EL (cell line): ENCODE data around the gene SLC15A5.

Experiments used
- DNase-seq: peaks from one replicate; pipeline ENCODE4 v3.0.0-alpha.2; 2016

Gene SLC15A5

GRCh38 chr12:16277585-16277984 is at the start of gene SLC15A5:
Gene SLC15A5, minus strand, starts transcription at chr12:16277685. Its CDS starts 0 bp downstream, at chr12:16277685.
- DNase-seq = no peak

GRCh38 chr12:16325426-16325825 is 47.9 kb upstream of the SLC15A5 start:
- no peak for DNase-seq

GRCh38 chr12:16324772-16325171 is 47.3 kb upstream of the SLC15A5 start:
- DNase-seq = no peak

- no peak for DNase-seq
Observed at GRCh38 chr12:16324272-16324671, 46.8 kb upstream of the SLC15A5 start.

- DNase-seq = no peak
Observed at GRCh38 chr12:16323638-16324037, 46.2 kb upstream of the SLC15A5 start.

GRCh38 chr12:16323010-16323409 is 45.5 kb upstream of the SLC15A5 start:
- peak; percentile 28 for DNase-seq

- DNase-seq = no peak
Observed at GRCh38 chr12:16310934-16311333, 33.4 kb upstream of the SLC15A5 start.

GRCh38 chr12:16307856-16308475 is 30.5 kb upstream of the SLC15A5 start:
- no peak for DNase-seq

GRCh38 chr12:16303939-16304338 is 26.5 kb upstream of the SLC15A5 start:
- DNase-seq = no peak

GRCh38 chr12:16300736-16301135 is 23.3 kb upstream of the SLC15A5 start:
- no peak for DNase-seq

- DNase-seq = peak; percentile 9
Observed at GRCh38 chr12:16300122-16300521, 22.6 kb upstream of the SLC15A5 start.

- DNase-seq = no peak
Observed at GRCh38 chr12:16299403-16299802, 21.9 kb upstream of the SLC15A5 start.

- DNase-seq = no peak
Observed at GRCh38 chr12:16297521-16297920, 20.0 kb upstream of the SLC15A5 start.

- DNase-seq = no peak
Observed at GRCh38 chr12:16294376-16294956, 17.0 kb upstream of the SLC15A5 start.

GRCh38 chr12:16291032-16291431 is 13.5 kb upstream of the SLC15A5 start:
- no peak for DNase-seq

- no peak for DNase-seq
Observed at GRCh38 chr12:16285586-16285985, 8.1 kb upstream of the SLC15A5 start.

GRCh38 chr12:16282978-16283377 is 5.5 kb upstream of the SLC15A5 start:
- DNase-seq = no peak

GRCh38 chr12:16282081-16282480 is 4.6 kb upstream of the SLC15A5 start:
- DNase-seq = no peak

- DNase-seq = peak; percentile 3
Observed at GRCh38 chr12:16281157-16281556, 3.7 kb upstream of the SLC15A5 start.

- no peak for DNase-seq
Observed at GRCh38 chr12:16272222-16272621, 5.3 kb downstream of the SLC15A5 start.

GRCh38 chr12:16271062-16271461 is 6.4 kb downstream of the SLC15A5 start:
- DNase-seq = no peak

GRCh38 chr12:16269946-16270345 is 7.5 kb downstream of the SLC15A5 start:
- DNase-seq = no peak

- no peak for DNase-seq
Observed at GRCh38 chr12:16266085-16266484, 11.4 kb downstream of the SLC15A5 start.

- DNase-seq = no peak
Observed at GRCh38 chr12:16261944-16262475, 15.5 kb downstream of the SLC15A5 start.

GRCh38 chr12:16260206-16260605 is 17.3 kb downstream of the SLC15A5 start:
- DNase-seq = no peak
